Osteoblast (primary cell): ENCODE data around the gene NCOA6. TPM values are rescaled to one million over a fixed set of nuclear protein-coding genes. Genes with fewer than 3 reads are reported as not detected.

Experiments used
- DNase-seq: peaks from one replicate; pipeline ENCODE4 v3.0.0; 2011; ENCODE audit warnings: low spot score, mixed read lengths; ENCODE audit not compliant: insufficient read length; ENCODE audit errors: missing footprints
- H2AFZ ChIP-seq: 2 replicates; pipeline ENCODE4 v1.6.0; 2011; ENCODE audit warnings: mild to moderate bottlenecking, low read length
- H3K27ac ChIP-seq: 2 replicates; pipeline ENCODE4 v1.5.1; 2011; ENCODE audit warnings: mild to moderate bottlenecking, low read depth, low read length, moderate library complexity
- H3K27me3 ChIP-seq: 2 replicates; pipeline ENCODE4 v1.6.0; 2012; ENCODE audit warnings: mild to moderate bottlenecking, control low read depth, inconsistent platforms, low read length, moderate library complexity; ENCODE audit not compliant: insufficient read depth
- H3K36me3 ChIP-seq: 2 replicates; pipeline ENCODE4 v1.5.1; 2011; ENCODE audit warnings: mild to moderate bottlenecking, low read length, control low read depth, moderate library complexity; ENCODE audit not compliant: insufficient read depth
- H3K4me1 ChIP-seq: 2 replicates; pipeline ENCODE4 v1.5.1; 2011; ENCODE audit warnings: mild to moderate bottlenecking, low read length, control low read depth, moderate library complexity; ENCODE audit not compliant: insufficient read depth
- H3K4me2 ChIP-seq: 2 replicates; pipeline ENCODE4 v1.6.0; 2011; ENCODE audit warnings: mild to moderate bottlenecking, low read length; ENCODE audit not compliant: insufficient read depth
- H3K4me3 ChIP-seq: fragments of 200-600 bp; sonication (generic); 3 replicates; pipeline ENCODE4 v1.5.1; 2012; ENCODE audit warnings: mild to moderate bottlenecking, low read length, inconsistent platforms; ENCODE audit not compliant: insufficient read depth
- H3K79me2 ChIP-seq: 2 replicates; pipeline ENCODE4 v1.6.0; 2012; ENCODE audit warnings: mild to moderate bottlenecking, low read length, control low read depth, inconsistent platforms; ENCODE audit not compliant: insufficient read depth
- H3K9me3 ChIP-seq: 2 replicates; pipeline ENCODE4 v1.5.1; 2011; ENCODE audit warnings: low read depth, low read length, control low read depth
- H4K20me1 ChIP-seq: 2 replicates; pipeline ENCODE4 v1.6.0; 2012; ENCODE audit warnings: mild to moderate bottlenecking, low read length, control low read depth; ENCODE audit not compliant: insufficient read depth
- total RNA-seq: library from RNA; depleted of rRNA; stranded (reverse); fragments of >200 nt; gene quantifications from 2 replicates; pipeline ENCODE4 v1.2.3, GENCODE V29; 2012
- TF ChIP-seq, protein P1 (sequence below): IDR thresholded peaks from 2 replicates; pipeline ENCODE4 v1.5.1; 2011; ENCODE audit warnings: mild to moderate bottlenecking, low read depth, low read length, moderate library complexity; ENCODE audit errors: extremely low read depth

The NCOA6 gene
- total RNA-seq, 1 donor: 8.7 TPM

DNA sequence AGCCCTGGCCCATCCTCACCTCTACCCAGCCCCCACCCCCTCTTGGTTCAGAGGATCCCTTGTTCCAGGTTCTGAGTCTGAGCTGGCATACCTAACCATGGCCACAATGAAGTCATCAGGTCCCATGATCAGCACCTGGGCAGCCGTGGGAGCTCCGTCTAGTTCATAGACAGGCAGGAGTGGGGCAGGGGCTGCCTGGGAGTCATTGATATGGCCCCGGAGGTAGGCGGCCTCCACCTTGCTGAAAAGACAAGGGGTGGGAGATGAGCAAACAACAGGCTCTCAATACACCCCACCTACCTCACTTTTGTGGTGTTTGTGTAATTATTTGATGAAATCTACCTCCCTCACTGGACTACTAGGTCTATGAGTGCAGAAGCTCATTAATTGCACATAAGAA, 26.8 kb upstream of the NCOA6 start:
- H3K27ac ChIP-seq: no peak overlapping the region
- TF ChIP-seq, protein P1, sequence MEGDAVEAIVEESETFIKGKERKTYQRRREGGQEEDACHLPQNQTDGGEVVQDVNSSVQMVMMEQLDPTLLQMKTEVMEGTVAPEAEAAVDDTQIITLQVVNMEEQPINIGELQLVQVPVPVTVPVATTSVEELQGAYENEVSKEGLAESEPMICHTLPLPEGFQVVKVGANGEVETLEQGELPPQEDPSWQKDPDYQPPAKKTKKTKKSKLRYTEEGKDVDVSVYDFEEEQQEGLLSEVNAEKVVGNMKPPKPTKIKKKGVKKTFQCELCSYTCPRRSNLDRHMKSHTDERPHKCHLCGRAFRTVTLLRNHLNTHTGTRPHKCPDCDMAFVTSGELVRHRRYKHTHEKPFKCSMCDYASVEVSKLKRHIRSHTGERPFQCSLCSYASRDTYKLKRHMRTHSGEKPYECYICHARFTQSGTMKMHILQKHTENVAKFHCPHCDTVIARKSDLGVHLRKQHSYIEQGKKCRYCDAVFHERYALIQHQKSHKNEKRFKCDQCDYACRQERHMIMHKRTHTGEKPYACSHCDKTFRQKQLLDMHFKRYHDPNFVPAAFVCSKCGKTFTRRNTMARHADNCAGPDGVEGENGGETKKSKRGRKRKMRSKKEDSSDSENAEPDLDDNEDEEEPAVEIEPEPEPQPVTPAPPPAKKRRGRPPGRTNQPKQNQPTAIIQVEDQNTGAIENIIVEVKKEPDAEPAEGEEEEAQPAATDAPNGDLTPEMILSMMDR: no peak
- H3K27me3 ChIP-seq: no peaks in the 10 kb centered on the region
- no peaks in the 10 kb centered on the region for H3K4me1 ChIP-seq
- H2AFZ ChIP-seq: no peak overlapping the region
- H3K79me2 ChIP-seq: no peaks in the 10 kb centered on the region
- no peak overlapping the region for H3K4me2 ChIP-seq
- no peaks in the 10 kb centered on the region for H3K9me3 ChIP-seq
- no peaks in the 10 kb centered on the region for H4K20me1 ChIP-seq
- no peak overlapping the region for H3K4me3 ChIP-seq
- DNase-seq: no peak
- H3K36me3 ChIP-seq: peaks cover 36% of the 10 kb centered on the region

DNA sequence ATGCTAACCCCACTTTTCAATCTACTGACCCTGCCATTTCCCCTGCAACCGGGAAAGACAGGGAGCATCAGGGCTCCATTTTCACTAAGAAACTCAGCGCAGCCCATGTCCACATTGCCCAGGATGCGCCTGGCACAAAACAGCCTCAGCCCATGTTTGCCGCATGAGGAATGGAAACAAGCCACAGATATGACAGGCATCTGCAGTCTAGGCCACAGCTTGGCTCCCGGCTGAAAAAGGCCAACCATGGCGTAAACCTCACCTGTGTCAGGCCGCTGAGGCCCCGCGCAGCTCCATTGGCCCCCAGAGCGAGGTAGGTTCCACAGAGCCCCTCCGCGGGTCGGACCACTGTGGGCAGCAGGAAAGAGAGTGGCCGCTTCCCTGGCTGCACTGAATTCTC, 25.5 kb upstream of the NCOA6 start:
- Histone ChIP-seq H4K20me1 (no peaks in the 10 kb centered on the region), H3K9me3 (no peaks in the 10 kb centered on the region), H3K4me1 (no peaks in the 10 kb centered on the region), H3K36me3 (peaks cover 33% of the 10 kb centered on the region), H3K27ac (no peak overlapping the region), H3K27me3 (no peaks in the 10 kb centered on the region), H2AFZ (no peak overlapping the region), H3K4me3 (no peak overlapping the region), H3K79me2 (no peaks in the 10 kb centered on the region), H3K4me2 (no peak overlapping the region)
- no peak for DNase-seq
- TF ChIP-seq, protein P1: no peak

- Histone ChIP-seq H4K20me1 (no peaks in the 10 kb centered on the region), H2AFZ (no peak overlapping the region), H3K4me1 (no peaks in the 10 kb centered on the region), H3K4me2 (no peak overlapping the region), H3K36me3 (peaks cover 33% of the 10 kb centered on the region), H3K27ac (no peak overlapping the region), H3K4me3 (no peak overlapping the region), H3K79me2 (no peaks in the 10 kb centered on the region), H3K27me3 (no peaks in the 10 kb centered on the region), H3K9me3 (no peaks in the 10 kb centered on the region)
- TF ChIP-seq, protein P1: no peak
- no peak for DNase-seq
These were observed 24.3 kb upstream of the NCOA6 start for GRCh38 chr20:34849778-34850177.

GRCh38 chr20:34848597-34848996, 23.1 kb upstream of the NCOA6 start:
- DNase-seq: no peak
- Histone ChIP-seq H4K20me1 (no peaks in the 10 kb centered on the region), H3K27me3 (no peaks in the 10 kb centered on the region), H3K79me2 (no peaks in the 10 kb centered on the region), H2AFZ (no peak overlapping the region), H3K9me3 (no peaks in the 10 kb centered on the region), H3K4me2 (no peak overlapping the region), H3K4me3 (no peak overlapping the region), H3K27ac (no peak overlapping the region), H3K4me1 (no peaks in the 10 kb centered on the region), H3K36me3 (peaks cover 28% of the 10 kb centered on the region)
- TF ChIP-seq, protein P1: no peak
